ENCODE results near the gene PDCL3. TPM values are rescaled to one million over a fixed set of nuclear protein-coding genes. Genes with fewer than 3 reads are reported as not detected.

Gene PDCL3
- total RNA-seq (20.1 TPM), polyA plus RNA-seq (ENCODE audit: insufficient read depth, low read depth, low replicate concordance) (29.8 TPM)
- long read RNA-seq, donor 1, transcript PDCL3-201 (6 exons, 1,337 nt) = major isoform, 17 of 22 reads
- long read RNA-seq, donor 1, partial matches to known transcripts = 5 of 22 reads
- long read RNA-seq, donor 1, other reads (novel, unspliced or antisense) = 0 of 22 reads
- long read RNA-seq, donor 2, transcript PDCL3-201 (6 exons, 1,337 nt) = major isoform, 21 of 21 reads
- long read RNA-seq, donor 2, partial matches to known transcripts = 0 of 21 reads
- long read RNA-seq, donor 2, other reads (novel, unspliced or antisense) = 0 of 21 reads
- long read RNA-seq, donor 3, transcript PDCL3-201 (6 exons, 1,337 nt) = major isoform, 27 of 27 reads
- long read RNA-seq, donor 3, partial matches to known transcripts = 0 of 27 reads
- long read RNA-seq, donor 3, other reads (novel, unspliced or antisense) = 0 of 27 reads
- long read RNA-seq, donor 4, transcript PDCL3-201 (6 exons, 1,337 nt) = major isoform, 19 of 19 reads
- long read RNA-seq, donor 4, partial matches to known transcripts = 0 of 19 reads
- long read RNA-seq, donor 4, other reads (novel, unspliced or antisense) = 0 of 19 reads
- long read RNA-seq, donor 5, partial matches to known transcripts = 0 of 2 reads
- long read RNA-seq, donor 5, other reads (novel, unspliced or antisense) = 0 of 2 reads
- long read RNA-seq, donor 6, transcript PDCL3-201 (6 exons, 1,337 nt) = major isoform, 64 of 80 reads
- long read RNA-seq, donor 6, partial matches to known transcripts = 15 of 80 reads
- long read RNA-seq, donor 6, other reads (novel, unspliced or antisense) = 0 of 80 reads
- long read RNA-seq, donor 7, transcript PDCL3-201 (6 exons, 1,337 nt) = major isoform, 21 of 25 reads
- long read RNA-seq, donor 7, partial matches to known transcripts = 2 of 25 reads
- long read RNA-seq, donor 7, other reads (novel, unspliced or antisense) = 2 of 25 reads
- long read RNA-seq, donor 8, transcript PDCL3-201 (6 exons, 1,337 nt) = major isoform, 29 of 29 reads
- long read RNA-seq, donor 8, partial matches to known transcripts = 0 of 29 reads
- long read RNA-seq, donor 8, other reads (novel, unspliced or antisense) = 0 of 29 reads
- long read RNA-seq, donor 9, transcript PDCL3-201 (6 exons, 1,337 nt) = major isoform, 12 of 12 reads
- long read RNA-seq, donor 9, partial matches to known transcripts = 0 of 12 reads
- long read RNA-seq, donor 9, other reads (novel, unspliced or antisense) = 0 of 12 reads
- long read RNA-seq, donor 10, transcript PDCL3-201 (6 exons, 1,337 nt) = major isoform, 17 of 22 reads
- long read RNA-seq, donor 10, partial matches to known transcripts = 5 of 22 reads
- long read RNA-seq, donor 10, other reads (novel, unspliced or antisense) = 0 of 22 reads

GRCh38 chr2:100562613-100563406 lies at the start of gene PDCL3:
PDCL3 (plus strand) TSS chr2:100562993; CDS start chr2:100563068, 75 bp downstream.
- H3K4me3 ChIP-seq (ENCODE audit: low read length in 3 of 3) = peak within 1 kb of the TSS; percentile 68 to 93 (median 87)
- intact Hi-C loops (cut with DNase I) = no loop called here
- FAIRE-seq = peak; percentile 71
- peak within 1 kb of the TSS; percentile 87 to 91 for H3K27ac ChIP-seq (ENCODE audit: low read depth in 2 of 2, low read length in 2 of 2)
- H3K36me3 ChIP-seq (ENCODE audit: control insufficient read depth in 2 of 3, insufficient read depth in 3 of 3, low read length in 3 of 3) = peaks cover 0 to 3% (median 0%) of the 10 kb centered on the region in 3 donors
- no peaks in the 10 kb centered on the region for H3K27me3 ChIP-seq (ENCODE audit: control insufficient read depth, insufficient read depth, low read length)
- no peaks in the 10 kb centered on the region for H3K9me3 ChIP-seq (ENCODE audit: control insufficient read depth in 2 of 3, insufficient read depth in 1 of 3, low read length in 3 of 3)
- peak; percentile 97 to 99 (median 98) for DNase-seq
- peaks cover 0 to 4% (median 4%) of the 10 kb centered on the region in 3 donors for H3K4me1 ChIP-seq (ENCODE audit: control insufficient read depth in 2 of 3, insufficient read depth in 2 of 3, low read depth in 1 of 3, low read length in 3 of 3)
- H3K9ac ChIP-seq (ENCODE audit: low read length in 3 of 3) = peak within 1 kb of the TSS; percentile 71 to 84 (median 80)
- no peak for TF ChIP-seq CTCF (IDR thresholded peaks at IDR 0.05; ENCODE audit: borderline replicate concordance, extremely low read depth, insufficient read depth)

- FAIRE-seq (no peak), DNase-seq (no peak)
- Histone ChIP-seq H3K4me1 (ENCODE audit: control insufficient read depth in 2 of 3, insufficient read depth in 2 of 3, low read depth in 1 of 3, low read length in 3 of 3) (no peaks in the 10 kb centered on the region), H3K9me3 (ENCODE audit: control insufficient read depth in 2 of 3, insufficient read depth in 1 of 3, low read length in 3 of 3) (peaks cover 0 to 2% (median 0%) of the 10 kb centered on the region in 3 donors), H3K36me3 (ENCODE audit: control insufficient read depth in 2 of 3, insufficient read depth in 3 of 3, low read length in 3 of 3) (no peaks in the 10 kb centered on the region), H3K27ac (ENCODE audit: low read depth in 2 of 2, low read length in 2 of 2) (no peak overlapping the region), H3K9ac (ENCODE audit: low read length in 3 of 3) (no peak overlapping the region), H3K4me3 (ENCODE audit: low read length in 3 of 3) (no peak overlapping the region), H3K27me3 (ENCODE audit: control insufficient read depth, insufficient read depth, low read length) (no peaks in the 10 kb centered on the region)
- no peak for TF ChIP-seq CTCF (IDR thresholded peaks at IDR 0.05; ENCODE audit: borderline replicate concordance, extremely low read depth, insufficient read depth)
- intact Hi-C loops (cut with DNase I) = no loop called here
These were observed 49.1 kb upstream of the PDCL3 start for GRCh38 chr2:100513650-100514049.

GRCh38 chr2:100517556-100517955 lies 45.2 kb upstream of the PDCL3 start:
- no peaks in the 10 kb centered on the region for H3K27me3 ChIP-seq (ENCODE audit: control insufficient read depth, insufficient read depth, low read length)
- DNase-seq (no peak), FAIRE-seq (no peak)
- no peaks in the 10 kb centered on the region for H3K4me1 ChIP-seq (ENCODE audit: control insufficient read depth in 2 of 3, insufficient read depth in 2 of 3, low read depth in 1 of 3, low read length in 3 of 3)
- H3K9ac ChIP-seq (ENCODE audit: low read length in 3 of 3) = no peak overlapping the region
- H3K36me3 ChIP-seq (ENCODE audit: control insufficient read depth in 2 of 3, insufficient read depth in 3 of 3, low read length in 3 of 3) = no peaks in the 10 kb centered on the region
- no peaks in the 10 kb centered on the region for H3K9me3 ChIP-seq (ENCODE audit: control insufficient read depth in 2 of 3, insufficient read depth in 1 of 3, low read length in 3 of 3)
- TF ChIP-seq CTCF (IDR thresholded peaks at IDR 0.05; ENCODE audit: borderline replicate concordance, extremely low read depth, insufficient read depth) = no peak
- no peak overlapping the region for H3K4me3 ChIP-seq (ENCODE audit: low read length in 3 of 3)
- intact Hi-C loops (cut with DNase I) = no loop called here
- H3K27ac ChIP-seq (ENCODE audit: low read depth in 2 of 2, low read length in 2 of 2) = no peak overlapping the region
